GM12891 (cell line): ENCODE data around the gene NUB1.

ENCODE experiments used
- POLR2A ChIP-seq: IDR thresholded peaks from 2 replicates; pipeline ENCODE4 v1.6.1; 2011; ENCODE audit warnings: low read depth, low read length, control low read depth
- POLR2AphosphoS5 ChIP-seq: IDR thresholded peaks from 2 replicates; pipeline ENCODE4 v1.6.1; 2011; ENCODE audit warnings: low read depth, low read length, control low read depth
- POU2F2 ChIP-seq: IDR thresholded peaks from 2 replicates; pipeline ENCODE4 v1.6.1; 2011; ENCODE audit warnings: low read depth, mild to moderate bottlenecking, control low read depth, low read length, moderate library complexity
- SPI1 ChIP-seq: IDR thresholded peaks from 2 replicates; pipeline ENCODE4 v1.6.1; 2011; ENCODE audit warnings: low read depth, low read length, control low read depth
- TAF1 ChIP-seq: IDR thresholded peaks from 2 replicates; pipeline ENCODE4 v1.6.1; 2011; ENCODE audit warnings: low read depth, low read length, control low read depth

- TF ChIP-seq POLR2A (no peak), POLR2AphosphoS5 (no peak), TAF1 (no peak), SPI1 (no peak), POU2F2 (no peak)
Observed at GRCh38 chr7:151388430-151388829, 46.8 kb downstream of the NUB1 start.
